HG02610 (cell line): Measurements from ENCODE around the gene PLK3.

Experiments
- ATAC-seq: cut with Tn5 transposase; IDR thresholded peaks from one replicate; pipeline ENCODE4 v1.9.1; 2021; ENCODE audit warnings: mild to moderate bottlenecking, moderate library complexity; ENCODE audit not compliant: unreplicated experiment

The PLK3 gene

DNA sequence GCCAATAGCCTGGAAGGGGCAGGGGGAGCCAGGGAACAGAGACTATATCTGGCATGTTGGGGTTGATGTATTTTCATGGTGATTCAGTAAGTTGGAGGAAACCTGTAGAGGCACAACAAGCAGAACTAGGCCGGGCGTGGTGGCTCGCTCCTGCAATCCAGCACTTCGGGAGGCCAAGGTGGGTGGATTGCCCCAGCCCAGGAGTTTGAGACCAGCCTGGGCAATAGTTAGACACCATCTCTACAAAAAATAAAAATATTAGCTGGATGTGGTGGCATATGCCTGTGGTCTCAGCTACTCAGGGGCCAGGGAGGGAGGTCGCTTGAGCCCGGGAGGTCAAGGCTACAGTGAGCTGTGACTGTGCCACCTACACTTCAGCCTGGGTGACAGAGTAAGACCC lies 53.0 kb downstream of the PLK3 start:
- ATAC-seq: no peak

DNA sequence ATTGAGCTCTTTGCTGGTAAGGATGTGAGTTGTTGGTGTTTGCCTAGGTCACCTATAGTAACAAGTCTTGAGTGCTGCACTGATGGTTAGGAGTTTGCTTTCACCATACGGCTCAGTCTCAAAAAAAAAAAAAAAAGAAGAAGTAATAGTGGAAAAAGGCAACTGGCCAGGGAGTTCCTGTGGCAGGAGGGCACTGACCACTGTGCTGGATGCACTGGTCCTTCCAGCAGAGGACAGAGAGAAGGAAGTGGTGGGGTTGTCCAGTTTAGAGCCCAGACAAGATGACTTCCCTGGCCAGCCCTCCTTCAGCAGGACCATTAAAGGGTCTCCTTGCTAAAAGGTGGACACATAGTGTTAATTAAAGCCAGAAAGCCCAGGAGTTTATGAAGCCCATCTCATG lies 54.8 kb downstream of the PLK3 start:
- no peak for ATAC-seq
